ENCODE measurements around the gene POLR2L.

The POLR2L gene

DNA sequence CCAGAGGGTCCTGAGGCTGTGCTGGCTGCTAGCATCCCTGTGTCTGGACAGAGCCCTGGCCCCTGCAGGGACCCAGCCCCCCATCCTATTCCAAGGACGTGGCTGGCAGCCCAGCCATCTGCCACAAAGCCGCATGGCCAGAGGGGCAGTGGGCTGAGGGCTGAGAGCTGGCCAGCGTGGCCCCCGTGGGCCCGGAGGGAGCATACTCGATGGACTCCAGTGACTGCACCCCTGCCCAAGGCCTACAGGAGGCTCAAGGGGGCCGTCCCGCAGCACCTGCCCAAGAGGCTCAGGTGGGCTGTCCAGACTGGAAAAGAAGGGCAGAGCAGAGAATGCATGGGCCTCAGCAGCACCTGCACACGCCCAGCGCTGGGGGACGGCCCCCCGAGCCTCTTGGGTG, 13.5 kb upstream of the POLR2L start:
- DNase-seq (ENCODE audit: low read depth in 2 of 3, low spot score in 1 of 3): no peak

DNA sequence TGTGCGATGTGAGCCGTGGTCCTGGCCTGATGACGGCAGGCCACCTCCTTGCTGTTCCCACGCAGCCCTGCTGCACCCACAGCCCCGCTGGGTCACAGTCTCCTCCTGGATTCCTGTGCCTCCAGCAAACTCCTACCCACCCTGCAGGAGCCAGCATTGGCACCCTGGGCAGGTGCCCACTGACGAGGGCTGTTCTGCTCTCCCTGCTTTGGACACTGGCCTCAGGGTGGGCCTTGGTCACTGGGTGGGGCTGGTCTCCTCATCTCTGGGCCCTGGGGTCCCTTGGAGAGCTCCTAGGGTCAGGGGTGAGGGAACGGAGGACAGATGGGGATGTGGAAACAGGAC, 13.0 kb upstream of the POLR2L start:
- DNase-seq (ENCODE audit: low read depth in 2 of 3, low spot score in 1 of 3): no peak

DNA sequence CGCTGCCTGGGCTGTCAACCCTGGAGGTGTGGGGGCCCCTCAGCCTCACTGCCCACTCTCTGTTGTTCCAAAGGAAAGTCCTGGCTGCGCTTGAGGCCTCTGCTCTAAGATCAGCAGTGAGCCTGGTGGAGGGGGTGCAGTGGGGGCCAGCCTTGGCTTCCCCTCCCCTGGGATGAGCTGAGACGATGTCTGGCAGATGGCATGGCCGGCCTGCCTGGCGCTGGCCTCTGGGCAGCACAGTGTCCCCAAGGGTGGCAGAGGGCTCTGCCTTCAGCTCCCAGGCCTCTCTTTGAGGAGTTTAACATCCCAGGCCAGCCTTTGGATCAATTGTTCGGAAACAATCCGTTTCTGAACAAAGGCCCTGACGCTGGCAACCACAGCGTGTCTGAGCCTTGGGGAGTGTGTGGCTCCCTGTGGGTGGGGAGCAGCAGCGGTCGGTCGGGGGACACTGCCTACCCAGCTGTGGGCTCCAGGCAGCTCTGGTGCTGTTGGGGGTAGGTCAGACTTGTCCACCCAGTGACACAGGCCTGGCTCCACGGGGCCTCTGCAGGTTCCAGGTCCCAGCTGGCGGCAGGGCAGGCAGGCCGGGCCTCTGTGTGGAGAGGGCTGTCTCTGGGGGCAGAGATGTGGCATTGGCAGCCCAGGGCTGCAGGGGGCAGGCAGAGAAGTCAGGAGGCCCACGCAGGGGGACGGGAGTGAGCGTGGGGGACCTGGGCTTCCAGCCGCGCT, 12.4 kb upstream of the POLR2L start:
- DNase-seq (ENCODE audit: low read depth in 2 of 3, low spot score in 1 of 3): no peak

DNA sequence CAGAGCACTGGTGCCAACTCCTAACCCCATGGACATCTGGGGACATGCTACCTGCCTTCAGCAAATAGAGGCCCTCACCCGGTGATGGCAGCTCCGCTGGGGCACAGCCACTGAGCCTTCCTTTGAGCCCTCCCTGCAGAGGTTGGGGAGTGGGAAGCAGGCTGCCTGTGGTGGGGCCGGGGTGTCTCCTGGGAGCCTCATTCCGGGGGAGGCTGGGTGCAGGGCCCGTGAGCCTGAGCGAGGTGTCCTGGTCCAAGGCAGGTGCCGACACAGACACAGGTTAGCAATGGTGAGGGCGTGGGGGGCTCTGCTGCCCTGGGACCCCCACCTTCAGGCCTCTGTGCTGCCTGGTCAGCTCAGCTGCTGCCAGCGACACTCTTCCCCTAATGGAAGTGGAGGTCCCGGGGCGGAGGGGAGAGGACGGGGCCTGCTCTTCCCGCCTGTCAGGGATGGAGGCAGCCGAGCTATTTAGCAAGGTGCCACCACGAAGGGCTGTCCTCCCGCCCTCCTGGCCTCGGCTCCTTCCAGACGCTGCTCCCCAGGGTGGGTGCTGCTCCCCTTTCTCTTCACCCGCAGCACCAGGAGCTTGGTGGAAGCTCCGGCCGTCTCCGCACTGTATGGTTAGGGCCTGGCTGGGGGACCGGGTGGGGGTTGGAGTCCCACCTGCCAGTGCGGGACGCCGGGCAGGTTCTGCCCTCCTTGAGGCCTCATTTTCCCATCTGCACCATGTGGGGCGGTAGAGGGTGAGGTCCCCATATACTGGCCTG, 11.5 kb upstream of the POLR2L start:
- DNase-seq (ENCODE audit: low read depth in 2 of 3, low spot score in 1 of 3): no peak

DNA sequence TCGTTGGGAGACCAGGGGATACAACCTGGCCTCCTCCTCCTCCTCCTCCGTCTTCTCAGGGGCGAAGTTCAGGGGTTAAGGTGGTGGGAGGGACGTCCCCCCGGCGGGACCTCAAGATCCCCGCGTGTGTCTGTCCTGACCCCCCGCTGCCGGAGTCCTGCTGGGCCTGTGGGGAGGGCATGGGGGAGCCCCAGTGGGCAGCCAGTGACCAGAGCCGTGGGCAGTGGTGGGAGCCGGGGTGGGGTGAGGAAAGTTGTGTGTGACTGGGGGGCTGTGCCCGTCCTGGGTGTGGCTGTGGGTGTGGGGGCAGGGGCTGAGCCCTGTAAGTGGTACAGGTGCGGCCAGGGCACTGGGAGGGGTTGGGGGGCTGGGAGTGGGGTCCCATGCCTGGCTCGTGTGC, 10.4 kb upstream of the POLR2L start:
- DNase-seq (ENCODE audit: low read depth in 2 of 3, low spot score in 1 of 3): no peak

DNA sequence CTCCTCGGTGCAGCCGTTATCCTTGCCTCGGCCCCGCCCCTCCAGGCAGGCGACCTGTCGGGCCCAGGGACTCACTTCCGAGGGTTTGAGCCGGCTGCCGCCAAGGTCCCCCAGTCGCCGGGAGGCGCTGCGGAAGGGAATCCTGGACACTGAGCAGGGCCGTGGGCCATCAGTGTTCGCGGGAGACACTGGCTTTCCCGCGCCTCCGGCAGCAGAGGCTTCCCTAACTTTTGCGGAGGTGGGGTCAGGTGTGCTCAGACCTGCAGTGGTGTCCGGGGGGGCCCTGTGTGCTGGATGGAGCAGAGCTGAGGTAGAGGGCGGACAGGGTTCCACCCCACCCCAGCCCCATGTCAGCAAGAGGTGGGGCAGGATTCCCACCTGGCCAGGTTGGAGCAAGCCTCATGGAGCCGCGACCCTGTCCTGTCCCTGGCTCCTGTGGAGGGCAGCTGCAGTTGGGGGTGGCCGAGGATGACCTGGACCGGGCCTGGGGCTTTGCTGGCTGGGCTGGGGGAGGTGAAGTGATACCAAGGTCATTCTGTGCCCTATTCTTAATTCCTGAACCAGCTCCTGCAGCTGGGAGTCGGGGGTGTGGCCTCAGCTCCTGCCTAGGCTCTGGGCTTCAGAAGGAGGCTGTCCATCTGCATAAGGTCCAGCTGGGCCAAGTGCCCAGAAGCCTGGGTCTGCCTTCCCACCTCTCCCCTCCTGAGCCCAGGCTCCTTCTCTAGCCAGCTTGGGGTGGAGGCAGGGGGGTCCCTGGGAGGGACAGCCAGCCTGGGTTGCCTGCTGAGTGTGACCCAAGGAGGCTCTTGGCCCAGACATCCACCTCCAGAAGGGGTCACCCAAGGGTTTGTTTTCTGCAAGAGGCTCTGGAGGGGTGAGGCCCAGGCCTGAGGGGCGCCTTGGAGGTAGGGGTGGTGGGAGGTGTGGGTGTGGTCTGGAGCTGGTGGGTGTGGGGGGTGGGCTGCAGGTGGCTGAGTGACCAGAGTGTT, 8.7 kb upstream of the POLR2L start:
- no peak for DNase-seq (ENCODE audit: low read depth in 2 of 3, low spot score in 1 of 3)

GRCh38 chr11:849951-850774, 7.8 kb upstream of the POLR2L start:
- no peak for DNase-seq (ENCODE audit: low read depth in 2 of 3, low spot score in 1 of 3)

GRCh38 chr11:849104-849824, 6.9 kb upstream of the POLR2L start:
- no peak for DNase-seq (ENCODE audit: low read depth in 2 of 3, low spot score in 1 of 3)

DNA sequence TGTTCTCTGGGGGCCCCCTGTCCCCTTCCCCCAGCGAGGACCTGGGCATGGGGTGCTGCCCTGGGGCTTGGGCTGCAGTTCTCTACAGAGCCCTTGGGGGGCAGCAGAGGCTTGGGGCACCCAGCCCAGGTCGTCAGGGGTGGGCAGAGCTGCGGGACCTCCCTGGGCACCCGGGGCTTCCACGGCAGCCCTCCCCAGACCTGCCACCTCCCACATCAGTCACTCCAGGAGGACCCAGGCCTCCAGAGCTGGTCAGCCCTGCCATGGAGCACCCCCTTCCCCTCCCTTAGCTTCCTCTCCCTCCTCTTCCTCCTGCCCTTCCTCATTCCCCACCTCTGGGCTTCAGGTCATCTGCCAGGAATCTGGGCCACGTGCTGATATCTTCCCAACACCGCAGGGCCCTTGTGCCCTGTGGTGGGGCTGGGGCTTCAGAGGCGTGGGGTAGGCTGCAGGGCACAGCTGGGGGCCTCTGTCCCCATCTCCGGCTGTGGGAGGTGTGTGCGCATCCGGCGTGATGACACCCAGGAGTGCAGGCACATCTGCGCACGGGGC, 6.1 kb upstream of the POLR2L start:
- peak in 2 of 3 donors; percentile 56 to 70 for DNase-seq (ENCODE audit: low read depth in 2 of 3, low spot score in 1 of 3)

DNA sequence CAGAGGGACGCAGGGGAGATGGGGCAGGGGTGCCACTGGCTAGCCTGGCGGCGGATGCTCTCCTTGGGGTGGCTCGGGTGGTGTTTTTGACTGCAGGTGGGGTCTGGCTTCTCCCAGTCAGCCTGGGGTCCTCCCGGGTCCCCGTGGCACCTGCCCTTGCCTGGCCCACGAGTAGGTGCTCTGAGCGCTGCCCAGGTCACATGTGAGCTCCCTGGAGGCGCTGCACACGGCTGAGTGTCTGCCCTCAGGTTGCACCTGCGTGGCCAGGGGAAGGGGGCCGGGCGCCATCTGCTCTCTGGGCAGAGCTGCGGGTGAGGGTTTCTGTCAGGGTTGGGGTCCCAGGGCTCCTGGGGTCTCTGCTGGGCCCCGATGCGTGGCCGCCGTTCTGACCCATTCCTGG, 5.5 kb upstream of the POLR2L start:
- no peak for DNase-seq (ENCODE audit: low read depth in 2 of 3, low spot score in 1 of 3)

DNA sequence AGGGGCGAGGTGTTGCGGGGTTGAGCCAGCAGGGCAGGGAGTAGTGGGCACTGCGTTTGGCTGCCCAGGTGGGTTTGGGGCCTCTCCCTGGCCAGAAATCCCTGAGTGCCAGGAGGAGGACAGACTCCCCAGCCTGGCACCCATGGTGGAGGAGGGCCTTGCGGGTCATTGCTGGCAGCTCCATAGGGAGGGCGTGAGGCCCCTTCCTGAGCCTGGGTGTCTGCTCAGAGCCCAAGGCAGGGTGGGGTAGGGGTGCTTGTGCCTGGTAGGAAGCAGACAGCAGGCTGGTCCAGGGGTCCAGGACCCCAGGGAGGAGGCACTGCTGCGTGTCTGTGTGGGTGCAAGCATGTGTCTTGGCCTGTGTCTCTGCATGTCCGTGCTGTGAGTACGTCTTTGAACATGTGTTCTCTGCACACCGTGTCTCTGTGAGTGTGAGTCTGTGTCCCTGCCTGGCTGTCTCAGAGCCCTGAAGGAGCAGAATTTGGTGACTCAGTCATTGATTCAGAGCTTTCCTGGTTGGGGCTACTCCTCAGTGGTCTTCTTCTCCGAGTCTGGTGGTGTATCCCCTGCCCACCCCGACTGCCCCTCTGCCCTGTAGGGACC, 4.3 kb upstream of the POLR2L start:
- DNase-seq (ENCODE audit: low read depth in 2 of 3, low spot score in 1 of 3): no peak

DNA sequence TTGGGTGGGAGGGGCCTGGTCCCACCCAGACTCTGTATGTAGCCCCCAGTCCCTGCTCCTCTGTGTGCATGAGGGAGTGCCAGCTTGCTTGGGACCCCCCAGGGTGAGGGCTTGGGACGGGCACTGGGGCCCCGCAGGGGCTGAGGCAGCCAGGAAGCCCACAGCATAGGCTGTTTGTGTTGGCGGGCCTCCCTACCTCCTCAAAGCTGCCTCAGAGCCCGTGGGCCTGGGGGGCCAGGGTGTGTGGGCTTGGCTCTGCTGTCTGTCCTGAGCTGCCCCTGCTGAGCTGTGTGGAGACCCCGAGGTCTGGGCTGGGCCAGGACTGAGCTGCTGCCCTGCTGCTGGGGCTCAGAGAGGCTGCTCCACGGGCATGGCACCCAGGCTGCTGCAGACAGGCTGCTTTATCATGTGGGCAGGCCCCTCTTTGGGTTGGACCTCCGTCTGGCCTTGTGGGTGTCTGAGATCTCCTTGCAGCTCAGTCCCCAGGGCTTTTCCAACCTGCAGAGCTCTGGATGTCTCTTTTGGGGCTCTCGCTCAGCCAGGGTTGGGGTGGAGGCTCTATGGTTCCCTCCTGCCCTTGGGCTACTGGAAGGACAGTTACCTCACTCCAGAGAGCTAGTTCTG, 3.7 kb upstream of the POLR2L start:
- DNase-seq (ENCODE audit: low read depth in 2 of 3, low spot score in 1 of 3): no peak

GRCh38 chr11:844693-845644, 2.6 kb upstream of the POLR2L start:
- no peak for DNase-seq (ENCODE audit: low read depth in 2 of 3, low spot score in 1 of 3)

GRCh38 chr11:843818-844692, 1.7 kb upstream of the POLR2L start:
- DNase-seq (ENCODE audit: low read depth in 2 of 3, low spot score in 1 of 3): no peak

GRCh38 chr11:843086-843734, 881 bp upstream of the POLR2L start:
- no peak for DNase-seq (ENCODE audit: low read depth in 2 of 3, low spot score in 1 of 3)

GRCh38 chr11:841981-842369, 354 bp downstream of the POLR2L start:
- no peak for DNase-seq (ENCODE audit: low read depth in 2 of 3, low spot score in 1 of 3)

Data from stimulated activated CD4-positive, alpha-beta T cell treated with anti-CD3 and anti-CD28 coated beads, Interleukin-12 subunit alpha, Interleukin-12 subunit beta, amount 100 ng/mL, for 48 hours (primary cell).